Activated naive CD4-positive, alpha-beta T cell treated with anti-CD3 and anti-CD28 coated beads, Interleukin-2, amount 50 U/mL, for 72 hours (primary cell): ENCODE measurements around the gene CMYA5. TPM values are rescaled to one million over a fixed set of nuclear protein-coding genes. Genes with fewer than 3 reads are reported as not detected.

Experiments
- total RNA-seq, 2 donors: library from RNA; stranded (reverse); gene quantifications; one replicate each; pipeline ENCODE4 v1.2.3, GENCODE V29; 2022

Gene CMYA5
- total RNA-seq, 2 donors from 2014 or later: 0.30 to 0.39 TPM

Other genes with a start within 250 kb of the CMYA5 start
- gene HOMER1, start 175.7 kb upstream of the CMYA5 start, total RNA-seq: 1 to 10 TPM; 2.0 to 8.5 TPM
- gene TENT2, start 77.4 kb upstream of the CMYA5 start, total RNA-seq: 10 to 100 TPM; 92.0 to 92.4 TPM